Endothelial cell of umbilical vein (primary cell): ENCODE results near the gene RAPGEF4. TPM values are rescaled to one million over a fixed set of nuclear protein-coding genes. Genes with fewer than 3 reads are reported as not detected.

Experiments used
- BruUV-seq: library from RNA; stranded (reverse); fragments of 400-500 nt; replicated peaks from 2 replicates; lab custom pipeline; 2021; lab: Mats Ljungman, UMichigan
- CTCF ChIA-PET: fragments of 300-600, 350-600 bp; sonication (Branson Sonifier 250); formaldehyde crosslinking; loops from one replicate; lab custom pipeline; 2021; ENCODE audit warnings: antibody characterized with exemption, inconsistent platforms; lab: Charles Lee
- POLR2A ChIA-PET: fragments of 300-600, 350-600 bp; sonication (Branson Sonifier 250); formaldehyde crosslinking; loops from one replicate; lab custom pipeline; 2021; ENCODE audit warnings: antibody characterized with exemption, inconsistent platforms; lab: Charles Lee
- DNase-seq: peaks from one replicate; pipeline ENCODE4 v3.0.0-alpha.2; 2011; ENCODE audit warnings: low read depth, low spot score
- FAIRE-seq: peaks from 2 replicates; lab custom pipeline; 2011; peaks lifted over from hg19 to GRCh38; lab: Jason Lieb, UNC
- H2AFZ ChIP-seq: 2 replicates; pipeline ENCODE4 v1.6.0; 2012; ENCODE audit warnings: low read depth, low read length, control low read depth, inconsistent platforms
- H3K27ac ChIP-seq: 2 replicates; pipeline ENCODE4 v1.5.1; 2011; ENCODE audit warnings: low read depth, mild to moderate bottlenecking, control low read depth, low read length, moderate library complexity; ENCODE audit not compliant: insufficient read depth
- H3K27me3 ChIP-seq, 2 experiments: 2 replicates each; pipeline versions ENCODE4 v1.6.0 to v1.6.1; 2011; ENCODE audit warnings: low read length in 2 of 2, mixed read lengths in 1 of 2; ENCODE audit not compliant: control insufficient read depth in 2 of 2, insufficient read depth in 2 of 2
- H3K36me3 ChIP-seq, 2 experiments: 2 replicates in 1 of 2; 3 replicates in 1 of 2; pipeline ENCODE4 v1.5.1; 2011; ENCODE audit warnings: low read length in 2 of 2, mild to moderate bottlenecking in 1 of 2, moderate library complexity in 1 of 2; ENCODE audit not compliant: control insufficient read depth in 2 of 2, insufficient read depth in 2 of 2; ENCODE audit errors: extremely low read depth in 1 of 2
- H3K4me1 ChIP-seq: 3 replicates; pipeline ENCODE4 v1.5.1; 2011; ENCODE audit warnings: mild to moderate bottlenecking, low read length; ENCODE audit not compliant: control insufficient read depth, insufficient read depth; ENCODE audit errors: extremely low read depth
- H3K4me2 ChIP-seq: 2 replicates; pipeline ENCODE4 v1.6.1; 2011; ENCODE audit warnings: low read length, control low read depth, mixed read lengths; ENCODE audit not compliant: insufficient read depth
- H3K4me3 ChIP-seq, 3 experiments: fragments of 200-600 bp in 1 of 3; sonication (generic), shearing (Covaris generic) in 1 of 3; replicated peaks in 1 of 3; 2 replicates each; pipeline ENCODE4 v1.5.1; 2011 to 2016; ENCODE audit warnings: control low read depth in 3 of 3, low read length in 3 of 3, mild to moderate bottlenecking in 2 of 3, inconsistent platforms in 1 of 3, low read depth in 1 of 3, moderate library complexity in 1 of 3; ENCODE audit not compliant: insufficient read depth in 1 of 3
- H3K79me2 ChIP-seq: 2 replicates; pipeline ENCODE4 v1.6.0; 2012; ENCODE audit warnings: low read length, inconsistent platforms; ENCODE audit not compliant: control insufficient read depth, insufficient read depth
- H3K9ac ChIP-seq: replicated peaks from 2 replicates; pipeline ENCODE3; 2011; ENCODE audit warnings: low read length, control low read depth; ENCODE audit not compliant: insufficient read depth; ENCODE audit errors: extremely low read depth
- H3K9me1 ChIP-seq: replicated peaks from 3 replicates; pipeline ENCODE4 v1.6.0; 2011; ENCODE audit warnings: mild to moderate bottlenecking, low read length; ENCODE audit not compliant: control insufficient read depth, insufficient read depth; ENCODE audit errors: extremely low read depth
- H3K9me3 ChIP-seq: replicated peaks from 2 replicates; pipeline ENCODE4 v1.5.1; 2012; ENCODE audit warnings: low read length, inconsistent platforms; ENCODE audit not compliant: control insufficient read depth, insufficient read depth
- H4K20me1 ChIP-seq: replicated peaks from 2 replicates; pipeline ENCODE3; 2011; ENCODE audit warnings: mild to moderate bottlenecking, low read length; ENCODE audit not compliant: control insufficient read depth, insufficient read depth; ENCODE audit errors: extremely low read depth
- FOS ChIP-seq: IDR thresholded peaks from 2 replicates; pipeline ENCODE4 v1.6.1; 2011; ENCODE audit warnings: mild to moderate bottlenecking, low read length, moderate library complexity, borderline replicate concordance; ENCODE audit not compliant: insufficient read depth
- JUN ChIP-seq: IDR thresholded peaks from 2 replicates; pipeline ENCODE4 v1.6.1; 2011; ENCODE audit warnings: borderline replicate concordance, low read depth; ENCODE audit not compliant: insufficient read length, insufficient read depth
- MAX ChIP-seq: IDR thresholded peaks from 2 replicates; pipeline ENCODE4 v1.6.1; 2011; ENCODE audit not compliant: insufficient read depth, insufficient read length
- MYC ChIP-seq: IDR thresholded peaks from one replicate; pipeline ENCODE4 v1.6.1; 2011; ENCODE audit warnings: mild to moderate bottlenecking, low read depth, low read length
- dilution Hi-C: fragments of 300-500 bp; cut with MboI; formaldehyde crosslinking; loops from one replicate; pipeline ENCODE4 v1.15.0; 2019; ENCODE audit warnings: low sequenced_read_pairs; ENCODE audit not compliant: extremely low pct_ligation_motif_present
- intact Hi-C: fragments of 100-400 bp; cut with micrococcal nuclease; formaldehyde crosslinking; loops from one replicate; pipeline ENCODE4 v1.10.0; 2022
- polyA plus RNA-seq, 4 experiments: library from polyadenylated mRNA; depleted of rRNA in 3 of 4; stranded (reverse) in 3 of 4; unstranded in 1 of 4; fragments of >200 nt; gene quantifications; 2 replicates each; pipeline versions ENCODE4 v1.2.1 to v1.2.3, GENCODE V29; 2011 to 2012; ENCODE audit warnings: missing spikeins in 1 of 4
- total RNA-seq: library from RNA; stranded (reverse); gene quantifications from 2 replicates; pipeline ENCODE4 v1.2.3, GENCODE V29; 2021
- TF ChIP-seq, protein P1 (sequence below), 2 donors: IDR thresholded peaks; 1 replicate in 1 of 2; 2 replicates in 1 of 2; pipeline ENCODE4 v1.5.1; 2011; ENCODE audit warnings: low read length in 2 of 2, mild to moderate bottlenecking in 2 of 2, moderate library complexity in 2 of 2, control low read depth in 1 of 2, inconsistent platforms in 1 of 2, low read depth in 1 of 2; ENCODE audit not compliant: insufficient read depth in 1 of 2; ENCODE audit errors: extremely low read depth in 1 of 2

RAPGEF4 gene
- total and polyA plus RNA-seq, 2 donors (not counting 3 experiments of a cell fraction or from before 2014, with no cell fraction given) = 7.2 to 9.2 TPM

GRCh38 chr2:173023718-173024117 is 288.1 kb downstream of the RAPGEF4 start:
- Histone ChIP-seq H2AFZ (no peak overlapping the region), H3K27ac (no peak overlapping the region), H3K9me1 (no peaks in the 10 kb centered on the region), H4K20me1 (no peaks in the 10 kb centered on the region), H3K9me3 (no peaks in the 10 kb centered on the region), H3K4me3 (no peak overlapping the region), H3K4me2 (no peak overlapping the region), H3K36me3 (peaks cover 0 to 2% of the 10 kb centered on the region in 2 experiments), H3K79me2 (no peaks in the 10 kb centered on the region), H3K27me3 (peaks cover 0 to 2% of the 10 kb centered on the region in 2 experiments), H3K4me1 (no peaks in the 10 kb centered on the region), H3K9ac (no peak overlapping the region)
- DNase-seq (no peak), FAIRE-seq (no peak)
- TF ChIP-seq, protein P1, sequence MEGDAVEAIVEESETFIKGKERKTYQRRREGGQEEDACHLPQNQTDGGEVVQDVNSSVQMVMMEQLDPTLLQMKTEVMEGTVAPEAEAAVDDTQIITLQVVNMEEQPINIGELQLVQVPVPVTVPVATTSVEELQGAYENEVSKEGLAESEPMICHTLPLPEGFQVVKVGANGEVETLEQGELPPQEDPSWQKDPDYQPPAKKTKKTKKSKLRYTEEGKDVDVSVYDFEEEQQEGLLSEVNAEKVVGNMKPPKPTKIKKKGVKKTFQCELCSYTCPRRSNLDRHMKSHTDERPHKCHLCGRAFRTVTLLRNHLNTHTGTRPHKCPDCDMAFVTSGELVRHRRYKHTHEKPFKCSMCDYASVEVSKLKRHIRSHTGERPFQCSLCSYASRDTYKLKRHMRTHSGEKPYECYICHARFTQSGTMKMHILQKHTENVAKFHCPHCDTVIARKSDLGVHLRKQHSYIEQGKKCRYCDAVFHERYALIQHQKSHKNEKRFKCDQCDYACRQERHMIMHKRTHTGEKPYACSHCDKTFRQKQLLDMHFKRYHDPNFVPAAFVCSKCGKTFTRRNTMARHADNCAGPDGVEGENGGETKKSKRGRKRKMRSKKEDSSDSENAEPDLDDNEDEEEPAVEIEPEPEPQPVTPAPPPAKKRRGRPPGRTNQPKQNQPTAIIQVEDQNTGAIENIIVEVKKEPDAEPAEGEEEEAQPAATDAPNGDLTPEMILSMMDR (IDR thresholded peaks at IDR 0.05; ENCODE audit: extremely low read depth in 1 of 2, insufficient read depth in 1 of 2, low read depth in 1 of 2, low read length in 2 of 2) = no peak
- no peak for TF ChIP-seq JUN
- TF ChIP-seq MYC = no peak
- TF ChIP-seq MAX = no peak
- TF ChIP-seq FOS = no peak
- intact Hi-C loops = loop anchor here (2.0 kb wide), 1 partner anchor 91 kb away; no protein-coding TSS in a partner anchor
- CTCF ChIA-PET = interaction anchor here (0.9 to 14.3 kb wide), 6 partner anchors 55 to 217 kb away, joined by 3 to 493 read pairs (median 26); no protein-coding TSS in a partner anchor
- BruUV-seq = no TSS peak
- POLR2A ChIA-PET = no interaction called here
- dilution Hi-C loops = loop anchor here (25.0 kb wide), 1 partner anchor 189 kb away; no protein-coding TSS in a partner anchor
